Panc1 (cell line): Measurements from ENCODE around the gene ATXN1. TPM values are rescaled to one million over a fixed set of nuclear protein-coding genes. Genes with fewer than 3 reads are reported as not detected.

ENCODE experiments used
- ATAC-seq: fragments of 200-7000 bp; cut with Tn5 transposase; 2 replicates; pipeline ENCODE4 v1.9.1; 2020; ENCODE audit warnings: mild to moderate bottlenecking, moderate library complexity
- BruUV-seq: library from RNA; stranded (reverse); fragments of 400-500 nt; replicated peaks from 2 replicates; lab custom pipeline; 2021; lab: Mats Ljungman, UMichigan
- CTCF ChIA-PET: fragments of 300-600 bp; sonication (Branson Sonifier 250); formaldehyde crosslinking; loops from one replicate; lab custom pipeline; 2022; ENCODE audit warnings: antibody characterized with exemption; lab: Charles Lee
- POLR2A ChIA-PET: fragments of 300-600 bp; sonication (Branson Sonifier 250); formaldehyde crosslinking; loops from one replicate; lab custom pipeline; 2022; ENCODE audit warnings: antibody characterized with exemption; lab: Charles Lee
- DNase-seq: peaks from one replicate; pipeline ENCODE4 v3.0.0-alpha.2; 2010; ENCODE audit warnings: low read depth, low spot score
- H3K27ac ChIP-seq: 2 replicates; pipeline ENCODE4 v1.5.1; 2011; ENCODE audit warnings: mild to moderate bottlenecking, low read length, inconsistent platforms
- H3K27me3 ChIP-seq: fragments of 200-500 bp; sonication (Bioruptor generic); 2 replicates; pipeline ENCODE4 v1.6.0; 2014; ENCODE audit warnings: low read length, inconsistent platforms; ENCODE audit not compliant: control insufficient read depth, insufficient read depth
- H3K36me3 ChIP-seq: fragments of 200-500 bp; sonication (Bioruptor generic); 2 replicates; pipeline ENCODE4 v1.5.1; 2014; ENCODE audit warnings: inconsistent platforms, mild to moderate bottlenecking, low read length, moderate library complexity; ENCODE audit not compliant: control insufficient read depth, insufficient read depth
- H3K4me1 ChIP-seq: 2 replicates; pipeline ENCODE4 v1.5.1; 2011; ENCODE audit warnings: inconsistent platforms, mild to moderate bottlenecking, low read length, moderate library complexity; ENCODE audit not compliant: control insufficient read depth, insufficient read depth
- H3K4me3 ChIP-seq, 2 experiments: 2 replicates each; pipeline ENCODE4 v1.5.1; 2011 to 2012; ENCODE audit warnings: low read depth in 2 of 2, low read length in 2 of 2, mild to moderate bottlenecking in 2 of 2, inconsistent platforms in 1 of 2, moderate library complexity in 1 of 2
- H3K9me3 ChIP-seq: fragments of 200-500 bp; sonication (Bioruptor generic); 2 replicates; pipeline ENCODE4 v1.5.1; 2014; ENCODE audit warnings: low read depth, mild to moderate bottlenecking, inconsistent platforms, low read length, moderate library complexity; ENCODE audit not compliant: control insufficient read depth, insufficient read depth
- CTCF ChIP-seq: fragments of 450-650 bp; IDR thresholded peaks from 2 replicates; pipeline ENCODE4 v1.5.1; 2017; ENCODE audit warnings: mild to moderate bottlenecking
- POLR2AphosphoS5 ChIP-seq: IDR thresholded peaks from 2 replicates; pipeline ENCODE4 v1.6.1; 2012; ENCODE audit warnings: mild to moderate bottlenecking, low read depth, low read length, moderate library complexity
- REST ChIP-seq, 2 experiments: IDR thresholded peaks; 2 replicates each; pipeline ENCODE4 v1.6.1; 2011 to 2012; ENCODE audit warnings: low read depth in 2 of 2, control low read depth in 1 of 2, low read length in 1 of 2, mild to moderate bottlenecking in 1 of 2, moderate library complexity in 1 of 2; ENCODE audit not compliant: insufficient read depth in 1 of 2
- SIN3A ChIP-seq: IDR thresholded peaks from 2 replicates; pipeline ENCODE4 v1.6.1; 2012; ENCODE audit warnings: low read depth, mild to moderate bottlenecking, low read length, moderate library complexity, borderline replicate concordance; ENCODE audit not compliant: insufficient read depth
- TCF7L2 ChIP-seq: IDR thresholded peaks from 2 replicates; pipeline ENCODE4 v1.6.1; 2011; ENCODE audit warnings: mild to moderate bottlenecking, low read depth, low read length, inconsistent platforms
- in situ Hi-C: cut with HindIII; loops from 2 replicates; pipeline ENCODE4 v1.10.0; 2016; ENCODE audit warnings: low sequenced_read_pairs, low pct_unique_long_range_greater_than_20kb
- intact Hi-C: fragments of 100-400 bp; cut with micrococcal nuclease; formaldehyde crosslinking; loops from one replicate; pipeline ENCODE4 v1.10.0; 2022; ENCODE audit not compliant: unreplicated experiment
- total RNA-seq: library from RNA; stranded (reverse); gene quantifications from one replicate; pipeline ENCODE4 v1.2.1, GENCODE V29; 2021; ENCODE audit not compliant: unreplicated experiment

The ATXN1 gene
- total RNA-seq, 1 experiment from 2014 or later = 67.1 TPM

- intact Hi-C loops (no loop called here), in situ Hi-C loops (no loop called here)
- no peaks in the 10 kb centered on the region for H3K36me3 ChIP-seq
- H3K9me3 ChIP-seq = no peaks in the 10 kb centered on the region
- no peak overlapping the region for H3K4me3 ChIP-seq
- TF ChIP-seq CTCF (no peak), POLR2AphosphoS5 (no peak), REST (IDR thresholded peaks at IDR 0.05; ENCODE audit: insufficient read depth in 1 of 2, low read depth in 2 of 2, low read length in 1 of 2) (no peak), TCF7L2 (no peak), SIN3A (no peak)
- DNase-seq (no peak), ATAC-seq (no peak)
- H3K27ac ChIP-seq = no peak overlapping the region
- H3K4me1 ChIP-seq = 0 out of 2 replicates have a peak, but pooled peaks cover 5% of the 10 kb centered on the region
- BruUV-seq = no TSS peak
- ChIA-PET CTCF (no interaction called here), POLR2A (no interaction called here)
- H3K27me3 ChIP-seq = no peaks in the 10 kb centered on the region
Measured at GRCh38 chr6:16282370-16282769, 478.9 kb downstream of the ATXN1 start.

- no peak for ATAC-seq
- ChIA-PET CTCF (no interaction called here), POLR2A (no interaction called here)
- H3K27me3 ChIP-seq = no peaks in the 10 kb centered on the region
- DNase-seq = no peak
- in situ Hi-C loops (no loop called here), intact Hi-C loops (no loop called here)
- TF ChIP-seq CTCF = no peak
- H3K36me3 ChIP-seq = no peaks in the 10 kb centered on the region
- H3K4me1 ChIP-seq = 0 out of 2 replicates have a peak, but pooled peaks cover 8% of the 10 kb centered on the region
- H3K9me3 ChIP-seq = no peaks in the 10 kb centered on the region
- no peak overlapping the region for H3K4me3 ChIP-seq
- no TSS peak for BruUV-seq
- no peak overlapping the region for H3K27ac ChIP-seq
Measured at GRCh38 chr6:16279243-16279642, 482.0 kb downstream of the ATXN1 start.

GRCh38 chr6:16278750-16279149 lies 482.5 kb downstream of the ATXN1 start:
- POLR2A ChIA-PET = no interaction called here
- Histone ChIP-seq H3K9me3 (no peaks in the 10 kb centered on the region), H3K4me1 (0 out of 2 replicates have a peak, but pooled peaks cover 8% of the 10 kb centered on the region), H3K4me3 (no peak overlapping the region), H3K27ac (no peak overlapping the region), H3K36me3 (no peaks in the 10 kb centered on the region), H3K27me3 (no peaks in the 10 kb centered on the region)
- in situ Hi-C loops (no loop called here), intact Hi-C loops (no loop called here)
- no peak for TF ChIP-seq CTCF
- TF ChIP-seq TCF7L2 = no peak
- no peak for TF ChIP-seq SIN3A
- no peak for TF ChIP-seq REST (IDR thresholded peaks at IDR 0.05; ENCODE audit: insufficient read depth in 1 of 2, low read depth in 2 of 2, low read length in 1 of 2)
- TF ChIP-seq POLR2AphosphoS5 = no peak
- ATAC-seq = no peak
- CTCF ChIA-PET = no interaction called here
- BruUV-seq = no TSS peak
- no peak for DNase-seq
